Endothelial cell of umbilical vein (primary cell): Measurements from ENCODE around the gene OTOGL. TPM values are rescaled to one million over a fixed set of nuclear protein-coding genes. Genes with fewer than 3 reads are reported as not detected.

ENCODE experiments used
- BruUV-seq: library from RNA; stranded (reverse); fragments of 400-500 nt; replicated peaks from 2 replicates; lab custom pipeline; 2021; lab: Mats Ljungman, UMichigan
- CTCF ChIA-PET: fragments of 300-600, 350-600 bp; sonication (Branson Sonifier 250); formaldehyde crosslinking; loops from one replicate; lab custom pipeline; 2021; ENCODE audit warnings: antibody characterized with exemption, inconsistent platforms; lab: Charles Lee
- POLR2A ChIA-PET: fragments of 300-600, 350-600 bp; sonication (Branson Sonifier 250); formaldehyde crosslinking; loops from one replicate; lab custom pipeline; 2021; ENCODE audit warnings: antibody characterized with exemption, inconsistent platforms; lab: Charles Lee
- DNase-seq: peaks from one replicate; pipeline ENCODE4 v3.0.0-alpha.2; 2011; ENCODE audit warnings: low read depth, low spot score
- FAIRE-seq: peaks from 2 replicates; lab custom pipeline; 2011; peaks lifted over from hg19 to GRCh38; lab: Jason Lieb, UNC
- H2AFZ ChIP-seq: 2 replicates; pipeline ENCODE4 v1.6.0; 2012; ENCODE audit warnings: low read depth, low read length, control low read depth, inconsistent platforms
- H3K27ac ChIP-seq: 2 replicates; pipeline ENCODE4 v1.5.1; 2011; ENCODE audit warnings: low read depth, mild to moderate bottlenecking, control low read depth, low read length, moderate library complexity; ENCODE audit not compliant: insufficient read depth
- H3K27me3 ChIP-seq, 2 experiments: 2 replicates each; pipeline versions ENCODE4 v1.6.0 to v1.6.1; 2011; ENCODE audit warnings: low read length in 2 of 2, mixed read lengths in 1 of 2; ENCODE audit not compliant: control insufficient read depth in 2 of 2, insufficient read depth in 2 of 2
- H3K36me3 ChIP-seq, 2 experiments: 2 replicates in 1 of 2; 3 replicates in 1 of 2; pipeline ENCODE4 v1.5.1; 2011; ENCODE audit warnings: low read length in 2 of 2, mild to moderate bottlenecking in 1 of 2, moderate library complexity in 1 of 2; ENCODE audit not compliant: control insufficient read depth in 2 of 2, insufficient read depth in 2 of 2; ENCODE audit errors: extremely low read depth in 1 of 2
- H3K4me1 ChIP-seq: 3 replicates; pipeline ENCODE4 v1.5.1; 2011; ENCODE audit warnings: mild to moderate bottlenecking, low read length; ENCODE audit not compliant: control insufficient read depth, insufficient read depth; ENCODE audit errors: extremely low read depth
- H3K4me2 ChIP-seq: 2 replicates; pipeline ENCODE4 v1.6.1; 2011; ENCODE audit warnings: low read length, control low read depth, mixed read lengths; ENCODE audit not compliant: insufficient read depth
- H3K4me3 ChIP-seq, 3 experiments: fragments of 200-600 bp in 1 of 3; sonication (generic), shearing (Covaris generic) in 1 of 3; replicated peaks in 1 of 3; 2 replicates each; pipeline ENCODE4 v1.5.1; 2011 to 2016; ENCODE audit warnings: control low read depth in 3 of 3, low read length in 3 of 3, mild to moderate bottlenecking in 2 of 3, inconsistent platforms in 1 of 3, low read depth in 1 of 3, moderate library complexity in 1 of 3; ENCODE audit not compliant: insufficient read depth in 1 of 3
- H3K79me2 ChIP-seq: 2 replicates; pipeline ENCODE4 v1.6.0; 2012; ENCODE audit warnings: low read length, inconsistent platforms; ENCODE audit not compliant: control insufficient read depth, insufficient read depth
- H3K9ac ChIP-seq: replicated peaks from 2 replicates; pipeline ENCODE3; 2011; ENCODE audit warnings: low read length, control low read depth; ENCODE audit not compliant: insufficient read depth; ENCODE audit errors: extremely low read depth
- H3K9me1 ChIP-seq: replicated peaks from 3 replicates; pipeline ENCODE4 v1.6.0; 2011; ENCODE audit warnings: mild to moderate bottlenecking, low read length; ENCODE audit not compliant: control insufficient read depth, insufficient read depth; ENCODE audit errors: extremely low read depth
- H3K9me3 ChIP-seq: replicated peaks from 2 replicates; pipeline ENCODE4 v1.5.1; 2012; ENCODE audit warnings: low read length, inconsistent platforms; ENCODE audit not compliant: control insufficient read depth, insufficient read depth
- H4K20me1 ChIP-seq: replicated peaks from 2 replicates; pipeline ENCODE3; 2011; ENCODE audit warnings: mild to moderate bottlenecking, low read length; ENCODE audit not compliant: control insufficient read depth, insufficient read depth; ENCODE audit errors: extremely low read depth
- CTCF ChIP-seq, 2 donors: IDR thresholded peaks; 1 replicate in 1 of 2; 2 replicates in 1 of 2; pipeline ENCODE4 v1.5.1; 2011; ENCODE audit warnings: low read length in 2 of 2, mild to moderate bottlenecking in 2 of 2, moderate library complexity in 2 of 2, control low read depth in 1 of 2, inconsistent platforms in 1 of 2, low read depth in 1 of 2; ENCODE audit not compliant: insufficient read depth in 1 of 2; ENCODE audit errors: extremely low read depth in 1 of 2
- EZH2 ChIP-seq: IDR thresholded peaks from 2 replicates; pipeline ENCODE4 v1.6.1; 2012; ENCODE audit warnings: borderline replicate concordance, low read depth, mild to moderate bottlenecking, moderate library complexity, low read length, inconsistent platforms; ENCODE audit not compliant: severe bottlenecking
- FOS ChIP-seq: IDR thresholded peaks from 2 replicates; pipeline ENCODE4 v1.6.1; 2011; ENCODE audit warnings: mild to moderate bottlenecking, low read length, moderate library complexity, borderline replicate concordance; ENCODE audit not compliant: insufficient read depth
- GATA2 ChIP-seq: IDR thresholded peaks from 2 replicates; pipeline ENCODE4 v1.7.0; 2011; ENCODE audit warnings: low read depth, mild to moderate bottlenecking, moderate library complexity, mixed read lengths, low read length; ENCODE audit not compliant: insufficient read length, insufficient read depth
- JUN ChIP-seq: IDR thresholded peaks from 2 replicates; pipeline ENCODE4 v1.6.1; 2011; ENCODE audit warnings: borderline replicate concordance, low read depth; ENCODE audit not compliant: insufficient read length, insufficient read depth
- MAX ChIP-seq: IDR thresholded peaks from 2 replicates; pipeline ENCODE4 v1.6.1; 2011; ENCODE audit not compliant: insufficient read depth, insufficient read length
- MYC ChIP-seq: IDR thresholded peaks from one replicate; pipeline ENCODE4 v1.6.1; 2011; ENCODE audit warnings: mild to moderate bottlenecking, low read depth, low read length
- POLR2A ChIP-seq: IDR thresholded peaks from 2 replicates; pipeline ENCODE4 v1.6.1; 2012; ENCODE audit warnings: low read depth, mild to moderate bottlenecking, control low read depth, low read length
- POLR2AphosphoS5 ChIP-seq: IDR thresholded peaks from 2 replicates; pipeline ENCODE4 v1.6.1; 2012; ENCODE audit warnings: low read depth, mild to moderate bottlenecking, control low read depth, low read length, moderate library complexity; ENCODE audit not compliant: insufficient read depth
- dilution Hi-C: fragments of 300-500 bp; cut with MboI; formaldehyde crosslinking; loops from one replicate; pipeline ENCODE4 v1.15.0; 2019; ENCODE audit warnings: low sequenced_read_pairs; ENCODE audit not compliant: extremely low pct_ligation_motif_present
- intact Hi-C: fragments of 100-400 bp; cut with micrococcal nuclease; formaldehyde crosslinking; loops from one replicate; pipeline ENCODE4 v1.10.0; 2022
- polyA plus RNA-seq, 4 experiments: library from polyadenylated mRNA; depleted of rRNA in 3 of 4; stranded (reverse) in 3 of 4; unstranded in 1 of 4; fragments of >200 nt; gene quantifications; 2 replicates each; pipeline versions ENCODE4 v1.2.1 to v1.2.3, GENCODE V29; 2011 to 2012; ENCODE audit warnings: missing spikeins in 1 of 4
- total RNA-seq: library from RNA; stranded (reverse); gene quantifications from 2 replicates; pipeline ENCODE4 v1.2.3, GENCODE V29; 2021

OTOGL gene
- total and polyA plus RNA-seq, 2 donors (not counting 3 experiments of a cell fraction or from before 2014, with no cell fraction given): 1.4 to 2.0 TPM

GRCh38 chr12:80173083-80173864 lies 73.9 kb downstream of the OTOGL start:
- dilution Hi-C loops: no loop called here
- DNase-seq (no peak), FAIRE-seq (no peak)
- H3K27me3 ChIP-seq: no peaks in the 10 kb centered on the region
- no peak overlapping the region for H2AFZ ChIP-seq
- H3K9me3 ChIP-seq: no peaks in the 10 kb centered on the region
- H3K9me1 ChIP-seq: no peaks in the 10 kb centered on the region
- ChIA-PET POLR2A (no interaction called here), CTCF (interaction anchor here (1.0 kb wide), 1 partner anchor 14 kb away, joined by 4 read pairs; no protein-coding TSS in a partner anchor)
- intact Hi-C loops: no loop called here
- H3K36me3 ChIP-seq: no peaks in the 10 kb centered on the region
- no peaks in the 10 kb centered on the region for H4K20me1 ChIP-seq
- no peak overlapping the region for H3K27ac ChIP-seq
- no peak overlapping the region for H3K4me2 ChIP-seq
- H3K9ac ChIP-seq: no peak overlapping the region
- no peak for TF ChIP-seq CTCF (IDR thresholded peaks at IDR 0.05; ENCODE audit: extremely low read depth in 1 of 2, insufficient read depth in 1 of 2, low read depth in 1 of 2, low read length in 2 of 2)
- no peak for TF ChIP-seq POLR2A
- TF ChIP-seq MYC: no peak
- TF ChIP-seq GATA2: no peak
- no peak for TF ChIP-seq POLR2AphosphoS5
- TF ChIP-seq MAX: no peak
- no peak for TF ChIP-seq FOS
- no peak for TF ChIP-seq EZH2
- TF ChIP-seq JUN: no peak
- peaks cover 6% of the 10 kb centered on the region for H3K4me1 ChIP-seq
- H3K79me2 ChIP-seq: no peaks in the 10 kb centered on the region
- H3K4me3 ChIP-seq: no peak overlapping the region
- no TSS peak for BruUV-seq
